OCI-LY1 (cell line): ENCODE measurements around the gene CALCOCO1.

Experiments
- CTCF ChIP-seq: fragments of 200-600 bp; sonication (generic), shearing (Covaris generic); IDR thresholded peaks from 2 replicates; pipeline ENCODE4 v1.5.1; 2017; ENCODE audit warnings: mild to moderate bottlenecking, antibody characterized with exemption, low read length, moderate library complexity, mixed read lengths
- EZH2 ChIP-seq: fragments of 200-600 bp; sonication (generic), shearing (Covaris generic); IDR thresholded peaks from 2 replicates; pipeline ENCODE4 v1.8.0; 2017; ENCODE audit warnings: borderline replicate concordance, mixed run types, mild to moderate bottlenecking, antibody characterized with exemption, low read length, moderate library complexity, mixed read lengths

- TF ChIP-seq CTCF (no peak), EZH2 (no peak)
Observed at GRCh38 chr12:53752621-53753020, 25.4 kb upstream of the CALCOCO1 start.
